ENCODE data around the gene CBFA2T3. TPM values are rescaled to one million over a fixed set of nuclear protein-coding genes. Genes with fewer than 3 reads are reported as not detected.

CBFA2T3 gene
- total RNA-seq = 3.8 TPM

GRCh38 chr16:88977018-88977811 lies at the start of gene CBFA2T3:
Gene CBFA2T3, minus strand, starts transcription at chr16:88977207. Its CDS starts 400 bp downstream, at chr16:88976807.

GRCh38 chr16:88866151-88866920 lies 110.7 kb downstream of the CBFA2T3 start, which contains the start of gene PABPN1L:
Gene PABPN1L, minus strand, starts transcription at chr16:88866660. Its CDS starts 54 bp downstream, at chr16:88866606.

GRCh38 chr16:88856828-88857727 lies 119.9 kb downstream of the CBFA2T3 start, which contains the start of the genes GALNS and TRAPPC2L:
Gene GALNS, minus strand, starts transcription at chr16:88856947. Its CDS starts 70 bp downstream, at chr16:88856877.
Gene TRAPPC2L, plus strand, starts transcription at chr16:88857127. Its CDS starts 24 bp downstream, at chr16:88857151.

Other genes starting within 250 kb of the CBFA2T3 start
- gene PIEZO1, start 192.0 kb downstream of the CBFA2T3 start, total RNA-seq = 8.5 TPM
- 2.5 TPM for gene CDT1, start 173.4 kb downstream of the CBFA2T3 start, total RNA-seq
- gene APRT, start 165.3 kb downstream of the CBFA2T3 start, total RNA-seq = 13.1 TPM
- gene GALNS, start 120.3 kb downstream of the CBFA2T3 start, total RNA-seq = 25.4 TPM
- 36.6 TPM for gene TRAPPC2L, start 120.1 kb downstream of the CBFA2T3 start, total RNA-seq
- not detected for gene PABPN1L, start 110.5 kb downstream of the CBFA2T3 start, total RNA-seq
- 23.5 TPM for gene ACSF3, start 116.6 kb upstream of the CBFA2T3 start, total RNA-seq
- gene CDH15, start 194.5 kb upstream of the CBFA2T3 start, total RNA-seq = not detected
- not detected for gene SLC22A31, start 223.3 kb upstream of the CBFA2T3 start, total RNA-seq
- gene ZNF778, start 240.5 kb upstream of the CBFA2T3 start, total RNA-seq = 37.6 TPM

All from parietal lobe (tissue), 1 donor.